HG02981 (cell line): ENCODE results near the gene PTPRD.

ENCODE experiments used
- ATAC-seq: cut with Tn5 transposase; IDR thresholded peaks from one replicate; pipeline ENCODE4 v1.9.1; 2021; ENCODE audit warnings: mild to moderate bottlenecking, moderate library complexity; ENCODE audit not compliant: unreplicated experiment

The PTPRD gene

DNA sequence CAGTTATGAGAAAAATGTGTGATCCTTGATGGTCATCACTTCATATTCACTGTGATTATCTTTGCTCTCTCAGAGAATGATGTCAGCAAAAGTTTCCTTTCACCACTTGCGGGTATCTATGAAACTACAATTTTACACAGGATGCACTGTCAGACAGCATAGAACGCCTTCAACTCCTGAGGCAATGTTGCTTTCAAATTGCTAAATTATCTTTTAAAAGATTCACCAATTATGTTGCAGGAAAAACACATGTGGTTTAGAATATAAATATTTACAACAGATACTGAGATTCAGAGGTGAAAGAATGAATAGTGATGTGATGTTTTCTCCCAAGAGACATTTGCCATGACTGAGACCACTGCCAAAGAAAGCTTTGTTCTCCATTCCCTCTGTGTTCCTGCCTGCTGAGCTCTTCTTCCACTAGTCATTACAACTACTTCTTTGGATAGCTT, 1933.4 kb downstream of the PTPRD start:
- ATAC-seq, result no peak

DNA sequence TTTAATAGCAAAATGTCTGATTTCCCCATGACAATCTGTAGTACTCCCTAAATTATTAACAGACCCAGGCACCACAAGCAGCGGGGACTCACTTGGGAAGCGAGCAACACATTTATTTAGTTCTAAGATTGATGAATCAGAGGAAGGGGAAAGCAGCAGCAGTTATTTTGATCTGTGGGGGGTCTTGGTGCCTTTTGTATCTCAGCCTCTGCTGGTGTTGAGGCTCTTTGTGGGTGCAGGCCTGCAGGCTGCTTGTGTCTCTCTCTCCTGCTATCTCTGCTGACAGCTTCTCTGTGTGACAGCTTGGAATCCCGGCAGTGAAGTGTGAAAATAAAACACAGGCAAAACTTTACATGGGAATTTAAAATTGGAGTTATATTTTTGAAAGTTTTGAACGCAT, 1935.1 kb downstream of the PTPRD start:
- ATAC-seq, result no peak

DNA sequence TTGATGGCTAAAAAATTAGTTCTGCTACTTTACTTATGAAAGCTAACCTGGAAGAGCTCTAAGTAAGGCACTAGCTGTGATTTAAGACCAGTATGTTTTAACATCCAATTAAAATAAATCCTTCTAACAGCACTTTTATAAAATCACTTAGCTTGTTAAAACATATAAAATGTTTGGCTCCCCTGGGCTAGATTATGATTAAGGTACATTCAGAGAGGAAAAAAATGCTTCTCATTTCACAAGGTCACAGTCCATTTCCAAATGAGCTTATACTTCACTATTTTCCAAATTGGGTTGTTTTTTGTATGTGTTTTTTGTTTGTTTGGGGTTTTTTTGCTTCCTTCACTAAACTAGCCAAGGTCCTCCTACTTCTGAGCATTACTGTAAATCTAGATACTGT, 1938.3 kb downstream of the PTPRD start:
- ATAC-seq, result no peak

DNA sequence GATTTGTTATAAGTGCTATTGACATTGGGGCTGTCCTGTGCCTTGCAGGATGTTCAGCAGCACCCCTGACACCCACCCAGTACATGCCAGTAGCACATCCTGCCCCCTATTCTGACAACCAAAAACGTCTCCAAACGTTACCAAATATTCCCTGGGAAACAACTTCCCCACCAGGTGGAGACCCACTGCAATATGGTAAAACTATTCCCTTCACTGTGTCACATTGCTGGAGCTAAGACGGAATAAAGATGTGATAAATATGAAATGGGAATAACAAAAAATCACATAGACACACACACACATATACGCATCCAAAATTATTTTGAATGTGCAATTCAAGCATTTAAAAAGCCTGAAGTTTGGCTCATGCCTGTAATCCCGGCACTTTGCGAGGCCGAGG, 1939.0 kb downstream of the PTPRD start:
- no peak for ATAC-seq

DNA sequence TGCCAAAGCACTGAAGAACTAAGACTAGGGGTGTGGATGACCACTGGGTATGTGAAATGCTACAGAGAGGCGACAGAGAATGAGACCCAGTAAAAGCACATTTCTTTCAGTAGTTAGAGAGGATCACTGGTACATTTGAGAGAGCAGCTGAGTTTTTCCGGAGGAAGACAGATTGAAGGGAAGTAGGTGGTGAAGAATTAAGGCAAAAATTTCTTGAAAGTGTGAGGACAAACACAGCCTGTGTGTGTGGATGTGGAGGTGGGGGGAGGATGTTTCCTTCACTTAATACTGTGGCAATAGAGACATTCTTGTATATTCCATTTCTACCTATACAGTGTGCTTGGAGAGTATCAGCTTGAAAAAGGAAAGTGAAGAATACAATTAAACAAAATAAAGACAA, 1942.1 kb downstream of the PTPRD start:
- ATAC-seq, result no peak

DNA sequence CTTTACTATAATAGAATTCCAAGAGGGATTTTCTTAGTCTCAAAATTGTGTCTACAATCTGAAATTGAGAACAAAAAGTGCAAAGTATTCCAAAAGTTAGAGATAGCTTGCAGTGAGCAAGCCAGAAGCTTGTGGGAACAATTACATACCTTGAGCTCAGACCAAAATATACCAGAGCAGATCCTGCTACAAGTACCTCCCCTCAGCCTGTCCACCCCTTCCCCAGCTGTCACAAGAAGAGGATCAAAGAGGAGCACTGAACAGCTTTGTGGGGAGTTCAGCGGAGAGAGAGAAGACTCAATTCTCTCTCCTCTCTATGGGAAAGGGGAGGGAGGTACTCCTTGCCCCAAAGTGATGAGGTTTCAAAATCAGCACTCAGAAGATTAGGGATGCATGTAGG, 1944.1 kb downstream of the PTPRD start:
- ATAC-seq, result no peak

DNA sequence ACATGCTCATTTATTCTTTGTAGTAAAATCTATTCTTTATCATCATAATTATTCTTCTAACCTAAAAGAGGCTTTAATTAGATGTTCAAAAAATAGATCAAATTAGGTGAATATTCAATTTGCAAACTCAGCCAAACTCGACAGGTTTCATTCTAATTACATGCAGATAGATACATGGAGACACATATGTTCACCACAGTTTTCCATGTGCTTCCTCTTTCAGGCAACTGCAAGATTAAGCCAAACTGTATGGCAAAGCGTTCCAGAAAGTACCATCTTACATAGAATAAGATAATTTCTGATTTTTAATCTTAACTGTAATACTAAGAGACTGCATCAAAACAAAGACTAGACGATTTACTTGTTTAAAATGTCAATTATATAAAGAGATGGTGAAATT, 1944.6 kb downstream of the PTPRD start:
- no peak for ATAC-seq

DNA sequence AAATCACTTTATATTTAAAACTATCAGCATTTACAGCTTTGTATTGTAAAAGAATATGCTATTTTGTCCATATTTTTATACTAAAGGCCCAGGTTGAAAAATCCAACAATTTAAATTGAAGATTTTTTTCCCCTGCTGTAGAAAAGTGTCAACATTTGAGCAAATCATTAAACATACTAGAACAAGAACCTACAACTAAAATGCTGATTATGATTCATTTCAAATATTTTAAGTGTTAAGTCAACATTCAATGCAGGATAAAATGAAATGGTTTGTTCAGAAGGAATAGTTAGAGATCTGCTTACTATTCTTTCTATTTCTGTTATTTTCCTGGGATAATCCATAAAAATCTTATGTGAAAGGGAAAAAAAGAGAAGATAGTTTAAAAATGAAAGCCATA, 1946.7 kb downstream of the PTPRD start:
- ATAC-seq, result no peak

DNA sequence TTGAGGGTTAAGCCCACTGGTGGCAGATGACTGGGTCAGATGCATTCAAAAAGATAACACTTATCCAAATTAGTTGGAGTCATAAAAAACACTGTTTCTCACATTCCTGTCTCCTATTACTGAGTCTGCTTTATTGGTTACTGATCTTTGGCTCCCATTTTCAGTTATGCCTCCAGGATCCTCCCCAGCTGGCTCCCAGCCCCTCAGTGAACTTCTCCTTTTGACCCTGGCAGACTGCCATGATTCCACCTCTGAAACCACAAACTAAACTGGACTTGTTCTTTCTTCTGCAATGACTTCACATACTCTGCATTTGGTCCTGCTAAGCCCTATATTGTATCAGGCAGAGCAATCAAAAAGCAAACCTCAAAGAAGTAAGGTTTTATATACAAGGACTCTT, 1952.4 kb downstream of the PTPRD start:
- ATAC-seq, result no peak

DNA sequence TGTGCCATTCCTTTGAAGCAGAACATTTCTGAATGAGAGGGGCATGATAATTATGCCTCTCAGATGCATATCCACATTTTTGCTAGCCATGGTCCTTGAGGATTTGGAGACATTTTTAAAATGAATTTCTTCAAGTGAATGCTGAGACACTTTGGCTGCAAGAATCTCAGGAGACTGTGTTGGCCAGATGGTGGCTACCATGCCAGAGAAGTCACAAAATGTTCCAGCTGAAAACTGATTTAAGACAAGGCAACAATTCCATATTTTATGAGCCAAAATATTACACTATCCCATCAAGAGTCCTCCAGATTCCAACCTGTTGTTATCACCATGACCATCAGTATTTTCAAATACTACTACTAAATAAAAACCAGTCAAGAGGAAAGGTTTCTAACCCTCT, 1953.7 kb downstream of the PTPRD start:
- no peak for ATAC-seq

DNA sequence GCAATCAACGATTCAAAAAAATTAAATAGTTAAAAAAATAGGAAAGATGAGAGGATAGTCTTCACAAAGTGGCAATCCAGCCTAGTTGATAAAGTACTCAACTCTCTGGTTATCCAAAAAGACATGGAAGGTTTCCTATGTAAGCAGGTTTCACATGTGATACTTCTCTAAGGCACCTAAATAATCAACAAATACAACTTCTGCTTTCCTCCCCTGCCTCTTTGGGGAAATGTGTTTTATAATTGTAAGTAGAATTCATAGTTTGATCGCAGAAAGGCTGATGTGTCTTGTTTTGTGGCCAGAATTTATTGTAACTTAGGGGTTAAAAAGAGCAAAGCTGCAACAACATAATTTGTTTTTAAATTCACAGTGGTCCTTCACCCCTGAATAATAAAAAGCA, 1957.7 kb downstream of the PTPRD start:
- ATAC-seq, result no peak

DNA sequence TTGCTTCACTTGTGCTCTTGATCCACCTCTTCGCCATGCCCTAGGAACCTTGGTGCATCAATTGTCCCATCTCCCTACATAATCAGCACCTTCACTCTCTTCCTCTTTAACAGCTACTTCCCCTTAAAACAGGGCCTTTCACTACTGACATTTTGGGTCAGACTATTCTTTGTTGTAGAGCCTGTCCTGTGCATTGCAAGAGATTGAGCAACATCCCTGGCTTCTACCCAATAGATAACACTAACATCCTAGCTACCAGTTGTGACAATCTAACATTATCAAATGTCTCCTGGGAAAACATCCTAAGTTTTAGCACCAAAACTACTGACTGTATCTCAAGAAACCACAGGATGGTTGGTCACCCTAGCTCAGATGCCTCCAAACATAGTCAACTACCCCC, 1958.9 kb downstream of the PTPRD start:
- no peak for ATAC-seq

DNA sequence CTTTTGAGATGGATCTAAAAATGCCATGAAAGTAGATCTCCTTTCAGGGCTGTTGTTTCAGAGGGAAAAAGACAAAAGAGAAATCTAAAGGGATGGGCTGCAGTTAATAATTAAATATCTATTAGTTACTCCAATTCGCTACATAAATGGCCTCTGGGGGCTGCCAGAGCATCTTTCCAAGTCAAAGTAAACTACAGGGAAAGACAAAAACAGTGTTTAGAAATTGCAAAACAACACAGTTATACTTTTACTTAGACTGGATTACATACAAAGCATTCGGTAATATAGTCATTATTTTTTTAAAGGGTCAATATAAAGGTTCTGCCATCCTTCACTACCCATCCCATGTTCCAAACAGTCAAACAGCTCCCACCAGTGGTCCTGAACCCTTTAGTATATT, 1959.7 kb downstream of the PTPRD start:
- ATAC-seq, result no peak

DNA sequence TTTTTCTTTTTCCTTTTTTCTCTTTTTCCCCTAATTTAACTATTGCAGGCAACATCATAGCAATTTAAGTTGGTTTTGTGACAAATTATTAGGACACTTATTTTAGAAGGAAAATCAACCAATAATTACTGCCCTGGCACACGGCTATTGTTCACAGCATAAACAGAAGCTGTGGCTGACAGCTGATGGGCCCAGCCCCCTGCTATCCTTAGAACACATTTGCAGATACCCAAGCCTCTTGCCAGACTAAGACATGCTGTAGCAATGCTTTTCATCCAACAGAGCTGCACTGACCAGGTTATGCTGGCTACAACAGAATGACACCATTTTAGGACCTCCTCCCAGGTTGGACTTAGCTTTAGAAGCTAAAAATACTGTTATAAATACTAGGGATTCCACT, 1960.5 kb downstream of the PTPRD start:
- no peak for ATAC-seq

DNA sequence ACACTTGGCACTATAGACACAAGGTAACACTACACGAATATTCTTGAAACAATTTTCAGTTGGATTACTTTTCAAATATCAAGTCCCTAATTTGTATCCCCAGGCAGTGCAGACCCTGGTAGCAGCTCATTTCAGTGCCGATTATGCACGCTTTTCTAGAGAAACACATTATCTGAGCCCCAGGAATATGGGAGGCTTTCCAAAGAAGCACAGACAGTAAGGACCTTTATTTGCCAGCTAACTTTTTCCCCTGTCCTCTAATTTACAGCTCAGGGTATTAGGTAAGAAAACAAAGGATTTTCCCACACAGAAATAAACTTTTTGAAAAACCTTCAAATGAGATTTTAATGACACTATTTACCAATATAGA, 1961.0 kb downstream of the PTPRD start:
- no peak for ATAC-seq

DNA sequence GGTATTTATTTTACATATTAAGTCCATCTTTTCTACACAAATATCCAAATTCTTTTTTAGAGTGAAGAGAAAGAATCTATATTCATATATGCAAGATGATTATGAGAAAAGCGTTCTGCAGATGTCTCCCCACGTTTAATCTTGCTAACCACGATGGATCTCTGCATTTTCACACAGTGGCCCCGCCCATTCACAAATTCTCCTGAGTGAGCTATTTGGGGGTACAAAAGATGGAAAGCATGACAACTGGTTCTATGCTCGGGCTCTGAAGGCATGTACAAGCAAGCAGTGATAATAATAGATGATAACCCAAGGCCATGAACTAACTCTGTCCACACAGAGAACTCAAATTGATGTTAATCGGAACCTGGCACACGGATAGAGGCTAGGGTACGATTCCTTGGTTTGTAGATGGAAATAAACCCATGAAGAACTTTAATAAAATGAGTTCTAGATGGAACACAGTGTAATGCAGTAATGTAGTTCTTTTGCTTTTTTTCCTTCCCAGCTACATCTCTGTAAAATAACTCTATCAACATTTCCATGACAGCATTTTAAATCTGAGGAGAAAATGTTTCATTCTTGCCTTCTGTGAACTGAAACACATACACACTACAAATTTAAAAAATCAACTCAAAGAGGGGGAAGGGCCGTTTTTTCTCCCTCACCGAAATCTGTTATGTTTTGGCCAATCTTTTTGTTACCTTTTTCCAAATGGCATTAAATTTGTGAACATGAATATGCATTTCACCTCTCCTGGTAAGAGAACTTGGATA, 1961.5 kb downstream of the PTPRD start:
- ATAC-seq, result no peak

DNA sequence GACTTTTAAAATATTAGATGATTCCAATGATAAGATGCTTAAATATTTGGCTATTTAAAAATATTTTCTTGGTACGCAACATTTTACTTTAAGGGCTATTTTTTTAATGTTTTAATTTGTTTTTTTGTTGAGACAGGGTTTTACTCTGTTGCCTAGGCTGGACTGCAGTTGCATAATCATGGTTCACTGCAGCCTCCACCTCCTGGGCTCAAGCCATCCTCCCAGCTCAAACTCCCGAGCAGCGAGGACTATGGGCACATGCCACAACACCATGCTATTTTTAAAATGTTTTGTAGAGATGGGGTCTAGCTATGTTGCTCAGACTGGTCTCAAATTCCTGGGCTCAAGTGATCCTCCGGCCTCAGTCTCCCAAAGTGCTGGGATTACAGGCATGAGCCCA, 1963.0 kb downstream of the PTPRD start:
- ATAC-seq, result no peak

DNA sequence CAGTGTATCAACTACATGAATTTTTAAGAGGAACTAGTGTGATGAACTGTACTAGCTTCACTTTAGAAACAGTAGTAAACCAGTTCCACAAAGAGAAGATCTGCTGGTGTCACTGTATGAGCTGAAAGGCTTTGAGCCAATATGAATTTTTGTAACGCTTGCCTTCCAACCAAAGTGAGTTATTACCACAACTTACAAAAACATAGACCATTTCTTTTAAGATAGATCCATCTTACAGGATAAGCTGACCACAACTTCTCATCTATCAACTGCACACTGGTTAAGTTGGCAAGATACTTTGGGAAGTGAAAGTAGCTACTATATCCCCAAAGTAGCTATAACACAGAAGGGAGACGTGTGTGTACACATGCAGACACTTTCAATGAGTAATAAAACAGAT, 1963.6 kb downstream of the PTPRD start:
- ATAC-seq, result no peak

DNA sequence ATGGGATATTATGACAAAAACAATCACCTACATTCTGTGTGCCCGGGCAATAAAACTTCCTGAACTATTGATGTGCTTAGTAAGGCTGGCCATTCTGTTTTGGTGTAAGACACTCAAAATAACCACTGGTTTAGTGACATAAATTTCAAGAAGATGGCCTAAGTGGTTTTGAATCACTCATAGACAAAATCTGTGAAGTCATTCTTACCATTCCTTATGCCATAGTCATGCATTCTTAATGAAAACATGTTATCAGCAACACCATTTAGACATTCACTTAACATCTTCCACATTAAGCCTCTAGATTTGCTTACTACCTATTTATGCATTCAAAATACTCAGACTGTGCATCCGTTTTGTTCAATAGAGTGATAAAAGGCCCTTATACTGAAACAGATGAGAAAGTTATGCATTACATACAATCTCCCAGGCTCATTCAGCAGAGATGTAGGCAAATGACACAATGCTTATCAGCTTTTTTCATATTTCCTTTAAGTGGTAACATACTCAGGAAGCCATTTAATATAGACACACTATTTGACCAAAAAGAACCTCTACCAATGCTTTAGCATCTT, 1964.4 kb downstream of the PTPRD start:
- no peak for ATAC-seq

DNA sequence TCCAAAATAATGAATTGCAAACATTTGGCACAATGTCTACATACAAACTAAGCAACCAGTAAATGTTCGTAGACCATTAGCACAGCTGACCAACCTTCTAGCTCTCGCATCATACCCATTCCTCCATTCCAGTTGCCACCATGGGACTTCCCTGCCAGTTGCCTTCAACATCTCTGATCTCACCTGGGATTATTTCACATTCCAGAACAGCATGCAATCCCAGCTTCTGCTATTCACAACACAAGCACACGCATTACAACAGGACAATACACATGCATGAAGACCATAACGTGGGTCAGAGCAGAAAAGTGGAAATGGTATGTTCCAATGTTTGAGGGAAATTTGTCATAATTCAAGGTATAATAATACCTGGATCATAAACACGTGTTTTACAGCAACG, 1965.0 kb downstream of the PTPRD start:
- ATAC-seq, result no peak

DNA sequence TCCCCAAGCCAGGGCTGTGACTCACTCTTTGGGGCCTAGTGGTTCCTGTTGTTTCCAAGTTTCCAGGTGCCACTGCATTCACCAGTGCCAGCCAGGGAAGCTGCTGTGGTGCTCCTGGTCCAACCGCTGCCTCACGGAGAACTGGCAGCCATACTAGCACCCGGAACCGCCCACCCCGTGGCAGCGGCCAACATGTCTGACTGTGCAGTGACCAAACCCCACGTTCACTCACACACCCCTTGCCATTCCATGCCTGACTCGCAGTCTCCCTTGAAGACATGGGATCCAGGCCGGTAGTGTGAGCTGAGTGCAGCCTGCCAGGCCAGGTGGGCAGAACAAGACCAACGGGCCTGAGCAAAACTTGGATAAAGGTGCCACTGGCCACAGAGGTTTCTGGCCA, 1968.2 kb downstream of the PTPRD start:
- ATAC-seq, result no peak

DNA sequence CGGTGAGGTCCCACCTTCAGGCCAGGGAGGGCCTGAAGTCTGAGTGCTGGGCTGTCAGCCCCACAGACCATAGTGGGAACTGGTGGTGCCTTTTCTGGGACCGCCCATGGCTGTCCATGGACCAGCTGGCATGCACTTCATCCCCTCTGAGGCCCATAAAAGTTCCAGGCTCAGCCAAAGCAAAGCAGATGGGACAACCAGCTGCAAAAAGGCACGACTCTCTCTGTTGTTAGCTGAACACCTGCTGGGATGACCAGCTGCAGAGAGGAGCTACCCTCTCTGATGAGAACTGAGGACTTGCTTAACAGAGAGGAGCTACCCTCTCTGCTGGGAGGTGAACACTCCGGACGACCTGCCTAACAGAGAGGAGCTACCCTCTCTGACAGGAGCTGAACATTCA, 1968.9 kb downstream of the PTPRD start:
- ATAC-seq, result no peak

DNA sequence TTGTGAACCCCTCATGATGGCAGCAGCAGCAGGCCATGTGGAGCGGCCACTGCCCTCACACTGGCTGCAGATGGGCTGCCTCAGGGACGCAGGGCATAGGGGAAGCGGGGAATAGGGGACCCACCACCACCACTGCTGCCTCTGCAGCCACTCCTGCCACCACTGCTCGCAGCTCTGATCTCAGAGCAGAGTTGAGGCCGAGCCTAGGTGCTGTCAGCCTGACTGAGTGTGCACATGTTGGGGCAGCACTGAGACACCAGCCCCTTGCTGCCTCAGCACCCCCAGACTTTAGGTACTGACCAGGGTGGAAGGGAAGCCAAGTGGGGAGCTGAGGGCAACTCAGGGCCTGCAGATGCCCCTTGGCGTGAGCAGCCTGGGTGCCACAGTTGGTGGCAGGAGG, 1969.3 kb downstream of the PTPRD start:
- no peak for ATAC-seq
